GM18870 (cell line): Measurements from ENCODE around the gene MECP2.

Experiments
- ATAC-seq: cut with Tn5 transposase; IDR thresholded peaks from one replicate; pipeline ENCODE4 v1.9.1; 2021; ENCODE audit warnings: moderate library complexity; ENCODE audit not compliant: unreplicated experiment

The MECP2 gene

DNA sequence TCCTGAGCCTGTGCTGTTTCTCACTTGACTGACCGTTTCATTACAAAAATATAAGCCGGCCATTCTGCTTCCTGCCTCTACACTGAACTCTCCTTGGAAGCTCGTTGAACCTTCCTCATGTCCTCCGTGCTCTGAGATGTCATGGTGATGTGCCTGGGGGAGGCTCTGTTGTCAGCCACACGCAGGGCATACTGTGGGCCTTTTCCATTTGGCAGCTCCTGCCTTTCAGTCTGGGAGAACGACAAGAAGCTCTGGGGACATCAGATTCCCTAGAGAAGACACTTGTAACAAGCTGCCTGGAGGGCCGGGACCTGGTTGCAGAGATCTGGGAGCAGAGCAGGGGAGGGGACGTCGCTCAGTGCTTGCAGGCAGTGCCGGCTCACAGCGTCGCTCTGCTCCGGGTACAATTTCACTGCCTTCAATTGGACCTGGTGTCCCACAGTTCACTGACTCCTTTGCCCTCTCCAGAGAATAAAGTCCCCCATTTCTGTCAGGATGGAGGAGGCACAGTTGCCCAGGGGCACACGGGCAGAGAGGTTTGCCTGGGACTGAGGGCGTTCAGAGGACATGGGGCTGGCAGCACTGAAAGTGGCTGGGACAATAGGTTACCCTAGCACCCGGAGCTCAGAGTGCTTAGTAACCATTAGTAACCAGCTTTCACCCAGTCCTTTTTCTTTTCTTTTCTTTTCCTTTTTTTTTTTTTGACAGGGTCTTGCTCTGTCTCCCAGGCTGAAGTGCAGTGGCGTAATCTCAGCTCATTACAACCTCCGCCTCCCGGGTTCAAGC lies 19.1 kb upstream of the MECP2 start:
- no peak for ATAC-seq

- no peak for ATAC-seq
Measured at GRCh38 chrX:154115750-154116149, 18.2 kb upstream of the MECP2 start.

- no peak for ATAC-seq
Measured at GRCh38 chrX:154115071-154115470, 17.6 kb upstream of the MECP2 start.

DNA sequence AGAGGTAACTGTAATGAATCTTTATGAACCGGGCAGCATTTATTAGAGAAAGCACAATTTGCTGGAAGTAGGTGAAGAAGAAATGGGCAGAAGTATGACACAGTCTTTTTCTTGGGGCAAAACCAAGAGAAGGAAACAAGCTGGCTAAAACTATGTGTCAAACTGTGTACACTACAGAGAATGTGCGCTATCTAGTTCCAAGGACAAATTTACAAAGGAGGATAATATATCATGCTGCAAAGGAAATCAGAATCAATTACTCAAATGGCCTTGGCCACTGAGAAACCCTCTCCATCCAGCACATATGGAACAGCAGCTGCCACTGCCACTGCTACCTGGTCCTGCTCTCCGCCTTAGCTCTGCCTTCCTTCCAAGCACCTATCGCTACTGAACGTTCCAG lies 17.1 kb upstream of the MECP2 start:
- no peak for ATAC-seq

DNA sequence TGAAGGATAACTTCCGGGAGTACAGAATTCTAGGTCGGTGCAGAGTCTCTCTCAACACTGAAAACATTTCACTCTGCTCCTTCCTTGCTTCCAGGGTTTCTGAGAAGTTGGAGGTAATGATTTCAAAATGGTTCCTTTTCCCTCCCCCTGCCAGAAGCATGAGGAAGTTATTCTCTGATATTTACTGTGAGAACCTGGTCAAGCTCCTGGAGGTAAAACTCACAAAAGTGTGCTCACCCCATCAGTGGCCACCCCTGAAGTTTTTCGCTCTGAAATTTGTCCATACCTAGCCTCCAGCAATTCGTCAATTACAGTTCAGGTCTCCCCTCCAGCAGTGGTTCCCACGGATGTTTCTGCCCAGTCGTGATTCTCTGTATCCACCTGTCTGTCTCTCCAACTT lies 16.2 kb upstream of the MECP2 start:
- ATAC-seq, result no peak

DNA sequence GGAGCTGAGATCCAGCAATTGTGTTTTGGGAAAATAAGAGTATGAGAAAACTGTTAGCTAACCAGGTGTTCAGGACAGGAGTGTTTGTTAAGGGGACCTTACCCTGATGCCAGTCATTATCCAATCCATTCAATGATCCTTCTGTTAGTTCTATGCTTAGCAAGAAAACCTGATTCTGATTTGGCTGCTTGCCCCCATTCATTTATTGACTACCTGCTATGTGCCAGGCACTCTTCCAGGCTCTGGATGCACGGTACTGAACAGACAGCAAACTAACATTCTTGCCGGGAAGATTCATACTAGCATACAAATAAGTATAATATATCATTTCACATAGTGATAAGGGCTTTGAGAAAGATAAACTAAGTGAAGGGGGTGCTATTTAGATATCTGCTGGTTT lies 1.0 kb upstream of the MECP2 start:
- no peak for ATAC-seq

- ATAC-seq, result no peak
Measured at GRCh38 chrX:154097003-154097588, 421 bp downstream of the MECP2 start.

- no peak for ATAC-seq
Measured at GRCh38 chrX:154096140-154097002, 1.1 kb downstream of the MECP2 start.

DNA sequence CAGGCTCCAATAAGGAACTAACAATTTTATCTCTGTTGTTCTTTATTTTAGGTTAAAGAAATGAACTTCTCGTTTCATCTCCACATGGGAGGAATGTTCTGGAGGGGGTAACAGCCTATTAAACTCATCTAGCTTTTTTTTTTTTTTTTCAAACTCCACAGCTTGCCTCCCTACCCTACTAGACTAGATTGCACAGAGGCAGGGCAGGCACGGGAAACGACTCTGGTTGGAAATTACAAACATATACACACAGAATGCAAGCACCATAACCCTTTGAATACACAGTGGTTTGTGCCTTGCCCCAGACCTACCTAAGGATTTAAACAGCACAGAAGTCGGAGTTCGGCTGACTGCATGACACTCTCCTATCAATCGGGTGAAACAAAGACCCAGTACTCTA lies 2.7 kb downstream of the MECP2 start:
- ATAC-seq, result no peak

DNA sequence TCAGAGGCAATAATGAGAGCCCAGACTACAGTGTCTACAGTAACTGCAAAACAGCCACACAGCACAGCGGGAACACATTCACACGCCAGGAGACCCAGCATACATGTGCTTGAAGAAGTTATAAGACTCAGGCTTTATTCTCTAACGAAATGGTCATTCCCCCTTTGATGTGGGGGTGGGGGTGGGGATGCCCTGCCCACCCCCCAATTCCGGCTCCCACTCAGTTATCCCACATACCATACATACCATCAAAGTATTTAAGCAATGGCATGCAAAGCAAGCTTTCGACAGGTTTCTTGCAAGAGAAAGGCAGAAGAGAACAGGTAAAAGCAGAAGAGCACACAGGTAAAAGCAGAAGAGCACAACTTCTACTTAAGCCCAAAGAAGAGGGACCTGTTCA lies 3.6 kb downstream of the MECP2 start:
- ATAC-seq, result no peak

GRCh38 chrX:154092371-154092770 lies 5.1 kb downstream of the MECP2 start:
- ATAC-seq, result no peak

DNA sequence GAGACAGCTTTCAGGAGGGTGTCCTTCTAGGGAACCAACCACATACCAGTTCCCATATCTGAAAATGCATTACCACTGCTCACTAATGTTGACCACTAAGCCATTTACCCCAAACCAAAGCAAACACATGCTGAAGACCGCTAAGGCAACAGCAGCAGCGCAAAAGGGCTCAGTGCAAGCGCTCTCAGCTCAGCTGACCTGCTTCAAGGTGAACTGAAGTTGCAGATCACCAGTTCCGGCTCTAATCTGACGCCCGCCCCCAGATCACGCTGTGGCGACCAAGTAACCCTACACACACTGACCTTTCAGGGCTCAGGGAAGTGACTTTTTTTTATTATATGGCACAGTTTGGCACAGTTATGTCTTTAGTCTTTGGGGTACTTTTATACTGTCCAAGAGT lies 5.8 kb downstream of the MECP2 start:
- ATAC-seq, result no peak

DNA sequence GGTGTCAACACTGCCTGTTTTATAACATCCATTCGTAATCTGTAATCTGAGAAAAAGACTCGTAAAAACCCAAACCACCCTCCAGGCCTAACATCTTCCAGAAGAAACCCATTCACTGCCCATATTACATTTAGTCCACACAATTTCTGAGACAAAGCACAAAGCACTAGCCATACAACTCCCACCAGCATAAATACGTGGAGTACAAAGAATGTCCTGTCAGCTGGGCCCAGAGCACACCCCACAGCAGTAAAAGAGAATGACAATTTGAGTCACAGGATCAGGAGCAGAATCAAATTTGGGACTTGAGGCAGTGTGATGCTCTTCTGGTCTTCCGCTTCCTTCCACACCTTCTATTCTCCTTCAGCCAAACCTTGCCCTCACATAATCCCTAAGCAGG lies 6.8 kb downstream of the MECP2 start:
- no peak for ATAC-seq

DNA sequence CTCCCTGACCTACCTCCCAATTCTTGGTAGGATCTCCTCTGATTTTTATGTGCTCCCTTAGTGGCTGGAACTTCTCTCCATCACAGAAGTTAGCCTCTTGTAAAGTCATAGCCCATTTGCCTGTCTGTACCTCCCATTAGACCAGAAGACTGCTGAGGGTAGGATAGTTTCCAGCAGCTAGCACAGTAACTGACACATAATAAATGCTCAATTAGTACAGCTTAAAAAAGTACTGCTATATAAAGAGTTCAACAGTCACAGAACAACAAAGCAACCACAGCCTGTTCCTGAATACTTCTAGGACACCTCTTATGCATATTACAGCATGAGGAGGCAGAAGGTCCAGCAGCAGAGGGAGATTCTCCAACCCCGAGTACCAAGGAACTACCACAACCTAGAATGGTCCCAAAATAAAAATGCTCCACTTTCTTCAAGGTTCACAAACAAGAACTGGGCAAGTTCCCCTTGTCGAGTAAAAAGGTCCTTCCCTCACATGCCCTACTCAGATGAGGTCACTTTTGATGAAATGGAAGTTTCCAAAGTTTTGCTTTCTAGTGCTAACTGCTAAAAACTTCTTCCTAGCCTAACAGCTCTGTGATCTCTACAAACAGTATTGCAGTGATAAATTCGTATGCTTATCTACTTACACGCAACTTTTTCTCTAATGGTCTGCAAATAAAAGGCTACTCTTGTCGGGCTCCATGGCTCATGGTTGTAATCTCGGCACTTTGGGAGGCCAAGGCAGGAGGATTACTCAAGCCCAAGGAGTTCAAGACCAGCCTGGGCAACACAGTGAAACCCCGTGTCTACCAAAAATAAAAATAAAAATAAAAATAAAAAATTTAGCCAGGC lies 12.8 kb downstream of the MECP2 start:
- ATAC-seq, result no peak

- no peak for ATAC-seq
Measured at GRCh38 chrX:154083126-154083517, 14.4 kb downstream of the MECP2 start.

DNA sequence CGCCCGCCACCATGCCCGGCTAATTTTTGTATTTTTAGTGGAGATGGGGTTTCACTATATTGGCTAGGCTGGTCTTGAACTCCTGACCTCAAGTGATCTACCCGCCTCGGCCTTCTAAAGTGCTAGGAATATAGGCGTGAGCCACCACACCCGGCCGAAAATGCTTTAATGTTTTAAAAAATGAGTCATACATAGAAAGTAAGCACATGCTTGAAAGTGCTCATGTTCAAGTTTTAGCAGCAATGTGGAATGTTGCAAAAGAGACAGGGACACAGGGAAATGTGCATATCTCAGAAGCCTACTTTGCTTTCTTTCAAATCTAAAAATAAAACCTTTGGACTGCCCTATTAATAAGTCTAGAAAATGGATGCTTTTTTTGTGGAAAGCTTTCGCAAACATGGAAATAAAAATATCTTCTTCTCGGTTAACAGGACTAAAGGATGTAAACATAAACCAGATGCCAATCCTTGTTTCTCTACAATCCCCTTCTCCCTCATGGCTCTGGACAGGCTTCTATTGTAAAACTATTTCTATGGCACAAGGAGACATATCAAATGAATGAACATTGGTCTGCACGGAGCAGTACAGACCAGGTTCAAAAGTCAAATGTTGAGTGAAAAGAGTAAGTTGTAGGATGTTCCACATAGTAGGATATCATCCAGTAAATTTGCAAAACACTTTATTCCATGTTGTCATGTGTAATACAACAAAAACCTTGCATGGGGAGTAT lies 15.0 kb downstream of the MECP2 start:
- no peak for ATAC-seq

GRCh38 chrX:154077101-154077500 lies 20.4 kb downstream of the MECP2 start:
- ATAC-seq, result no peak

DNA sequence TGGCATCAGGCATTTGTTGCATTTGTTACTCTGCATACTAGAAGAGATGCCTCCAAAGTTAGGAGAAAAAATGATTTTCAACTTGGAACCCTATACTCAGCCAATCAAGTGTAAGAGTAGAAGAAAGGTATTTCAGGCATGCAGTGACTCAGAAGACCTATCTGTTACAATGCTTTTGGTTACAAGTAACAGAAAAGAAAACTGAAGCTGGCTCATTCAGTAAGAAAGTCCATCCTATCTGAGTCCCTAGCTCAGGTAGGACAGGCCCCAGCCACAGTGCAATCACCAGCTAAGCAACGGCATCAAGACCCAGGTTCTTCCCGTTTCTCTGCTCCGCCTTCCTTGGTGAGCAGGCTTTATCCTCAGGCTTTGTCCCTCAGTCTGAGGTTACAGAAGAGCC lies 23.3 kb downstream of the MECP2 start:
- no peak for ATAC-seq

- ATAC-seq, result no peak
Measured at GRCh38 chrX:154072192-154072591, 25.3 kb downstream of the MECP2 start.

DNA sequence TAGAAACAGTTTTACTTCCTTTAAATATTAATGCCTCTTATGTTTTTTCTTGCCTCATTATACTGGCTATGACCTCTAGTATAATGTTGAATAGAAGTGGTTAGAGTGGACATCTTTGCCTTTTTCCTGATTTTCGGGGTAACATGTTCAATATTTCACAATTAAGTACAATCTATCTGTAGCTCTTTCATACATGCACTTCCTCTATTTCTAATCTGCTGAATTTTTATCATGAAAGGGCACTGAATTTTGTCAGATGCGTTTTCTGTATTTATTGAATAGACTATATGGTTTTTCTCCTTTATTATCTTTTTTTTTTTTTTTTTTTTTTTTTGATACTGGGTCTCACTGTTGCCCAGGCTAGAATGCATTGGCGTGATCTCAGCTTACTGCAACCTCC lies 29.0 kb downstream of the MECP2 start:
- ATAC-seq, result no peak
